GM23338 (cell line): ENCODE measurements around the gene MYL5. TPM values are rescaled to one million over a fixed set of nuclear protein-coding genes. Genes with fewer than 3 reads are reported as not detected.

Experiments used
- ATAC-seq: fragments of 200-7000 bp; cut with Tn5 transposase; 3 replicates; pipeline ENCODE4 v1.9.1; 2020
- DNase-seq: peaks from one replicate; pipeline ENCODE4 v3.0.0-alpha.2; 2015; ENCODE audit warnings: low spot score
- H2AFZ ChIP-seq: fragments of 200-600 bp; sonication (generic); 2 replicates; pipeline ENCODE4 v1.8.0; 2016; ENCODE audit warnings: antibody characterized with exemption, mild to moderate bottlenecking, moderate library complexity
- H3F3A ChIP-seq: fragments of 200-600 bp; sonication (generic); replicated peaks from 2 replicates; pipeline ENCODE4 v1.8.0; 2017; ENCODE audit warnings: antibody characterized with exemption, mixed run types, low read depth
- H3K27ac ChIP-seq: fragments of 200-600 bp; sonication (generic); 2 replicates; pipeline ENCODE4 v1.6.1; 2016; ENCODE audit warnings: low read depth
- H3K27me3 ChIP-seq: fragments of 200-600 bp; sonication (generic); 2 replicates; pipeline ENCODE4 v1.8.0; 2016; ENCODE audit warnings: mild to moderate bottlenecking, mixed run types, moderate library complexity; ENCODE audit not compliant: insufficient read depth
- H3K36me3 ChIP-seq: fragments of 200-600 bp; sonication (generic); 2 replicates; pipeline ENCODE4 v1.8.0; 2016; ENCODE audit warnings: mild to moderate bottlenecking; ENCODE audit not compliant: insufficient read depth
- H3K4me1 ChIP-seq: fragments of 200-600 bp; sonication (generic); 2 replicates; pipeline ENCODE4 v1.8.0; 2016; ENCODE audit warnings: mild to moderate bottlenecking, moderate library complexity; ENCODE audit not compliant: insufficient read depth
- H3K4me2 ChIP-seq: fragments of 200-600 bp; sonication (generic); 2 replicates; pipeline ENCODE4 v1.7.1; 2017; ENCODE audit warnings: mixed run types
- H3K4me3 ChIP-seq: fragments of 200-600 bp; sonication (generic); 2 replicates; pipeline ENCODE4 v1.6.1; 2016; ENCODE audit warnings: mixed run types
- H3K79me2 ChIP-seq: fragments of 200-600 bp; sonication (generic); replicated peaks from 2 replicates; pipeline ENCODE4 v1.8.0; 2017; ENCODE audit warnings: mild to moderate bottlenecking; ENCODE audit not compliant: insufficient read depth
- H3K9me2 ChIP-seq: fragments of 200-600 bp; sonication (generic); 2 replicates; pipeline ENCODE4 v1.8.0; 2017; ENCODE audit not compliant: insufficient read depth
- H4K20me1 ChIP-seq: fragments of 200-600 bp; sonication (generic); replicated peaks from 2 replicates; pipeline ENCODE4 v1.8.0; 2017; ENCODE audit warnings: mild to moderate bottlenecking; ENCODE audit not compliant: insufficient read depth
- H3K27ac Mint-ChIP-seq: 2 replicates; pipeline ENCODE4 v1.8.0; 2020; ENCODE audit warnings: inconsistent platforms, mild to moderate bottlenecking, moderate library complexity, mixed read lengths
- H3K27me3 Mint-ChIP-seq: 3 replicates; pipeline ENCODE4 v1.8.0; 2022; ENCODE audit warnings: low read depth, mild to moderate bottlenecking, moderate library complexity, mixed read lengths, inconsistent platforms; ENCODE audit not compliant: insufficient read depth, poor library complexity
- H3K36me3 Mint-ChIP-seq: 3 replicates; pipeline ENCODE4 v1.8.0; 2021; ENCODE audit warnings: low read depth, mild to moderate bottlenecking, inconsistent platforms, moderate library complexity, mixed read lengths
- H3K4me1 Mint-ChIP-seq: 3 replicates; pipeline ENCODE4 v1.8.0; 2020; ENCODE audit warnings: mild to moderate bottlenecking, inconsistent platforms, mixed read lengths
- H3K4me3 Mint-ChIP-seq: 3 replicates; pipeline ENCODE4 v1.8.0; 2021; ENCODE audit warnings: moderate library complexity, mild to moderate bottlenecking, inconsistent platforms, mixed read lengths
- H3K9me3 Mint-ChIP-seq: 3 replicates; pipeline ENCODE4 v1.8.0; 2020; ENCODE audit warnings: moderate library complexity, mild to moderate bottlenecking, inconsistent platforms, mixed read lengths
- CREB1 ChIP-seq: fragments of 250-450 bp; sonication (Bioruptor Pico); IDR thresholded peaks from 2 replicates; pipeline ENCODE4 v1.5.0; 2020; ENCODE audit warnings: low read depth, mild to moderate bottlenecking, moderate library complexity
- JUNB ChIP-seq: IDR thresholded peaks from one replicate; pipeline ENCODE4 v1.6.1; 2016; ENCODE audit warnings: antibody characterized with exemption; ENCODE audit not compliant: unreplicated experiment
- POLR2AphosphoS5 ChIP-seq: IDR thresholded peaks from 2 replicates; pipeline ENCODE4 v1.6.1; 2016; ENCODE audit warnings: antibody characterized with exemption, low read depth
- STAT1 ChIP-seq: IDR thresholded peaks from one replicate; pipeline ENCODE4 v1.6.1; 2016; ENCODE audit warnings: antibody characterized with exemption; ENCODE audit not compliant: unreplicated experiment
- ZNF331 ChIP-seq: fragments of 250-450 bp; sonication (Bioruptor Pico); IDR thresholded peaks from 2 replicates; pipeline ENCODE4 v1.5.0; 2020; ENCODE audit warnings: low read depth, mild to moderate bottlenecking, moderate library complexity
- ZNF462 ChIP-seq: fragments of 250-450 bp; sonication (Bioruptor Pico); IDR thresholded peaks from 2 replicates; pipeline ENCODE4 v1.5.0; 2020; ENCODE audit warnings: mild to moderate bottlenecking, moderate library complexity
- polyA plus RNA-seq: library from polyadenylated mRNA; unstranded; fragments of >200 nt; fragmentation: Nextera tagmentation; extraction: Ambion mirVana; gene quantifications from 2 replicates; pipeline ENCODE4 v1.2.1, GENCODE V29; 2016
- total RNA-seq: library from RNA; depleted of rRNA; stranded (reverse); fragments of >200 nt; shearing (Covaris generic); gene quantifications from 2 replicates; pipeline ENCODE4 v1.2.3, GENCODE V29; 2014
- TF ChIP-seq, protein P1 (sequence below), 2 experiments: fragments of 200-600 bp in 1 of 2; sonication (generic) in 1 of 2; conservative IDR thresholded peaks; 2 replicates each; pipeline versions ENCODE4 v1.5.1 to v1.6.1; 2016 to 2017; ENCODE audit warnings: antibody characterized with exemption in 2 of 2, low read depth in 2 of 2, mild to moderate bottlenecking in 2 of 2, moderate library complexity in 1 of 2

The MYL5 gene
- total and polyA plus RNA-seq, 2 experiments from 2014 or later = 3.0 to 4.4 TPM

DNA sequence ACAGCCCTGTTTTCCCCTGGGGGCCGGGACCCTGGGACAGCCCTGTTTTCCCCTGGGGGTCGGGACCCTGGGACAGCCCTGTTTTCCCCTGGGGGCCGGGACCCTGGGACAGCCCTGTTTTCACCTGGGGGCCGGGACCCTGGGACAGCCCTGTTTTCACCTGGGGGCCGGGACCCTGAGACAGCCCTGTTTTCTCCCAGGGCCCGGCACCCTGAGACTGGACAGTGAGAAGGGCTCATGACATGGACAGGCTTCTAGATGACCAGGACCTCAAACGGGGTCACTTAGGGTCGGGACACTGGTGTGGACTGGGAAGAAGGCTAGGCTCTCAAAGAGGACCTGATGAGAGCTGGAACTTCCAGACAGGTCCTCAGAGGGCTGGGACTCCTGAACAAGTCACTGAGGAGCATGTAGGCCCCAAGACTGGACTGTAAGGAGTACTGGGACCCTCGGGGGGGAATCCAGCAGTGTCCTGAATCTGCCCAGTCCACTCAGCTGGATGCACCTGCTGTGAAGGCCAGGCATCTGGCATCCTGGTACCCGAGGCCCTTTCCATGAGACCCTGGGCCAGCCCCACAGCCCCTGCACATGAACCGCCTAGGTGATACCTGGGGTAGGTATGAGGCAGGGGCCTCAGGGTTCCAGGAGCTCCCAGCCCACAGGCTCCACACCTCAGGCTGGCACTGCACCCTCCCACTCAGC, 33.7 kb downstream of the MYL5 start:
- peaks cover 27% of the 10 kb centered on the region for H3K36me3 Mint-ChIP-seq
- TF ChIP-seq POLR2AphosphoS5 (no peak), STAT1 (no peak), JUNB (no peak), CREB1 (CRISPR knock-in tag) (no peak), ZNF331 (CRISPR knock-in tag) (no peak), ZNF462 (CRISPR knock-in tag) (no peak)
- H3F3A ChIP-seq = no peaks in the 10 kb centered on the region
- no peak overlapping the region for H3K27ac ChIP-seq
- no peak overlapping the region for H2AFZ ChIP-seq
- no peaks in the 10 kb centered on the region for H3K4me1 ChIP-seq
- peaks cover 4% of the 10 kb centered on the region; the same call in 2 of the 3 replicates for H3K4me1 Mint-ChIP-seq
- H3K27me3 ChIP-seq = peaks cover 6% of the 10 kb centered on the region; the same call in 1 of the 2 replicates
- no peak for ATAC-seq
- H3K27me3 Mint-ChIP-seq = peaks cover 7% of the 10 kb centered on the region
- no peaks in the 10 kb centered on the region for H3K9me3 Mint-ChIP-seq
- H4K20me1 ChIP-seq = peaks cover 33% of the 10 kb centered on the region
- H3K4me3 Mint-ChIP-seq = no peak overlapping the region
- no peak overlapping the region for H3K4me3 ChIP-seq
- no peak overlapping the region for H3K4me2 ChIP-seq
- H3K9me2 ChIP-seq = no peaks in the 10 kb centered on the region
- no peak for DNase-seq
- no peak overlapping the region for H3K27ac Mint-ChIP-seq
- peaks cover 51% of the 10 kb centered on the region for H3K79me2 ChIP-seq
- H3K36me3 ChIP-seq = 0 out of 2 replicates have a peak, but pooled peaks cover 3% of the 10 kb centered on the region

DNA sequence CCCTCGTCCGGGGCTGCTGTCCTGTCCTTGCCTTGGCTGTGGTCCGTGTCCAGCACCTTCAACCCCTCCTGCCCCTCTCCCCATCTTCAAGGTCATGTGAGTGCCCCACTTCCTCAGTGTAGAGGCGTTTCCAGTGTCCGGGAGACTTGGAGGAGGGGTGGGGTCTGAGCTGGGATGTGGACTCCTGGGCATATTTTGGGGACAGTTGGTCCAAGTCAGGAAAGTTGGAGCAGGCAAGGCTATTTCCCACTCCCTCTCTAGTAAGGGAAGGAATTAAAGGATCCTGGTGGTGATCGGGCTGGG, 34.2 kb downstream of the MYL5 start:
- TF ChIP-seq, protein P1, sequence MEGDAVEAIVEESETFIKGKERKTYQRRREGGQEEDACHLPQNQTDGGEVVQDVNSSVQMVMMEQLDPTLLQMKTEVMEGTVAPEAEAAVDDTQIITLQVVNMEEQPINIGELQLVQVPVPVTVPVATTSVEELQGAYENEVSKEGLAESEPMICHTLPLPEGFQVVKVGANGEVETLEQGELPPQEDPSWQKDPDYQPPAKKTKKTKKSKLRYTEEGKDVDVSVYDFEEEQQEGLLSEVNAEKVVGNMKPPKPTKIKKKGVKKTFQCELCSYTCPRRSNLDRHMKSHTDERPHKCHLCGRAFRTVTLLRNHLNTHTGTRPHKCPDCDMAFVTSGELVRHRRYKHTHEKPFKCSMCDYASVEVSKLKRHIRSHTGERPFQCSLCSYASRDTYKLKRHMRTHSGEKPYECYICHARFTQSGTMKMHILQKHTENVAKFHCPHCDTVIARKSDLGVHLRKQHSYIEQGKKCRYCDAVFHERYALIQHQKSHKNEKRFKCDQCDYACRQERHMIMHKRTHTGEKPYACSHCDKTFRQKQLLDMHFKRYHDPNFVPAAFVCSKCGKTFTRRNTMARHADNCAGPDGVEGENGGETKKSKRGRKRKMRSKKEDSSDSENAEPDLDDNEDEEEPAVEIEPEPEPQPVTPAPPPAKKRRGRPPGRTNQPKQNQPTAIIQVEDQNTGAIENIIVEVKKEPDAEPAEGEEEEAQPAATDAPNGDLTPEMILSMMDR (conservative IDR thresholded peaks at IDR 0.05; ENCODE audit: low read depth in 2 of 2) = no peak
- Histone ChIP-seq H3K27me3 (peaks cover 6% of the 10 kb centered on the region; the same call in 1 of the 2 replicates), H3K4me2 (no peak overlapping the region), H3K4me1 (no peaks in the 10 kb centered on the region), H4K20me1 (peaks cover 33% of the 10 kb centered on the region), H3K79me2 (peaks cover 55% of the 10 kb centered on the region), H2AFZ (no peak overlapping the region), H3F3A (no peaks in the 10 kb centered on the region), H3K4me3 (no peak overlapping the region), H3K27ac (no peak overlapping the region), H3K36me3 (0 out of 2 replicates have a peak, but pooled peaks cover 3% of the 10 kb centered on the region), H3K9me2 (no peaks in the 10 kb centered on the region)
- peaks cover 27% of the 10 kb centered on the region for H3K36me3 Mint-ChIP-seq
- peaks cover 4% of the 10 kb centered on the region; the same call in 2 of the 3 replicates for H3K4me1 Mint-ChIP-seq
- H3K9me3 Mint-ChIP-seq = no peaks in the 10 kb centered on the region
- H3K27ac Mint-ChIP-seq = no peak overlapping the region
- H3K4me3 Mint-ChIP-seq = no peak overlapping the region
- peaks cover 5% of the 10 kb centered on the region for H3K27me3 Mint-ChIP-seq
- DNase-seq = no peak
- no peak for ATAC-seq
